HepG2 (cell line): ENCODE data around the gene ORC6. TPM values are rescaled to one million over a fixed set of nuclear protein-coding genes. Genes with fewer than 3 reads are reported as not detected.

Source experiments
- ASH2L ChIP-seq: fragments of 300-600, 200-600 bp; sonication (generic); IDR thresholded peaks from 2 replicates; pipeline ENCODE4 v1.7.0; 2017; ENCODE audit warnings: low read depth, mild to moderate bottlenecking, moderate library complexity, mixed read lengths, low read length; ENCODE audit not compliant: insufficient read length
- BRD4 ChIP-seq: sonication (generic); formaldehyde crosslinking; IDR thresholded peaks from 2 replicates; pipeline ENCODE4 v1.4.0; 2020; ENCODE audit warnings: missing genetic modification reagents
- CENPT ChIP-seq: sonication (generic); formaldehyde crosslinking; IDR thresholded peaks from 2 replicates; pipeline ENCODE4 v1.8.0; 2022; ENCODE audit warnings: low read depth, mild to moderate bottlenecking, moderate library complexity, missing genetic modification reagents
- CREB3 ChIP-seq: sonication (generic); formaldehyde crosslinking; IDR thresholded peaks from 2 replicates; pipeline ENCODE4 v1.5.0; 2020; ENCODE audit warnings: missing genetic modification reagents
- FOXC1 ChIP-seq: sonication (generic); formaldehyde crosslinking; IDR thresholded peaks from 2 replicates; pipeline ENCODE4 v1.8.0; 2022; ENCODE audit warnings: mild to moderate bottlenecking, missing genetic modification reagents, borderline replicate concordance
- HOXA3 ChIP-seq: sonication (generic); formaldehyde crosslinking; IDR thresholded peaks from 2 replicates; pipeline ENCODE4 v1.5.0; 2020; ENCODE audit warnings: missing genetic modification reagents
- IRX3 ChIP-seq: sonication (generic); formaldehyde crosslinking; IDR thresholded peaks from 2 replicates; pipeline ENCODE4 v1.8.1; 2023; ENCODE audit warnings: mild to moderate bottlenecking, low read depth, missing genetic modification reagents, borderline replicate concordance
- ISL2 ChIP-seq: sonication (generic); formaldehyde crosslinking; IDR thresholded peaks from 2 replicates; pipeline ENCODE4 v1.5.0; 2020; ENCODE audit warnings: missing genetic modification reagents
- KLF6 ChIP-seq: IDR thresholded peaks from 2 replicates; pipeline ENCODE4 v1.8.0; 2016; ENCODE audit warnings: missing biosample characterization, missing genetic modification reagents
- MAFF ChIP-seq: IDR thresholded peaks from 2 replicates; pipeline ENCODE4 v1.6.1; 2011; ENCODE audit warnings: low read depth, low read length, improper control_type of control experiment
- POLR2AphosphoS2 ChIP-seq: IDR thresholded peaks from 2 replicates; pipeline ENCODE4 v1.6.1; 2011; ENCODE audit warnings: low read depth, low read length, improper control_type of control experiment
- RXRA ChIP-seq: sonication (generic); formaldehyde crosslinking; IDR thresholded peaks from 2 replicates; pipeline ENCODE4 v1.5.1; 2020; ENCODE audit warnings: missing genetic modification reagents
- SATB2 ChIP-seq: sonication (generic); formaldehyde crosslinking; IDR thresholded peaks from 2 replicates; pipeline ENCODE4 v1.5.0; 2020; ENCODE audit warnings: missing genetic modification reagents
- SRSF1 ChIP-seq: fragments of 200-400 bp; formaldehyde crosslinking; optimal IDR thresholded peaks from 2 replicates; pipeline ENCODE3; 2017; ENCODE audit warnings: mild to moderate bottlenecking, low read depth, low read length, moderate library complexity
- TEF ChIP-seq: sonication (generic); formaldehyde crosslinking; IDR thresholded peaks from 2 replicates; pipeline ENCODE4 v1.5.0; 2020; ENCODE audit warnings: missing genetic modification reagents
- U2AF2 ChIP-seq: fragments of 200-400 bp; formaldehyde crosslinking; IDR thresholded peaks from 2 replicates; pipeline ENCODE4 v1.6.1; 2017; ENCODE audit warnings: low read depth, mild to moderate bottlenecking, low read length
- ZFP36L2 ChIP-seq: sonication (generic); formaldehyde crosslinking; IDR thresholded peaks from 2 replicates; pipeline ENCODE4 v1.4.0; 2020; ENCODE audit warnings: missing genetic modification reagents
- ZNF496 ChIP-seq: sonication (generic); formaldehyde crosslinking; IDR thresholded peaks from 2 replicates; pipeline ENCODE4 v1.8.1; 2023; ENCODE audit warnings: mild to moderate bottlenecking, moderate library complexity, missing genetic modification reagents; ENCODE audit not compliant: insufficient replicate concordance
- ZNF543 ChIP-seq: sonication (generic); formaldehyde crosslinking; IDR thresholded peaks from 2 replicates; pipeline ENCODE4 v1.4.0; 2020; ENCODE audit warnings: mild to moderate bottlenecking, missing genetic modification reagents
- ZNF572 ChIP-seq: sonication (generic); formaldehyde crosslinking; IDR thresholded peaks from 2 replicates; pipeline ENCODE4 v1.5.1; 2020; ENCODE audit warnings: mild to moderate bottlenecking, missing genetic modification reagents
- ZZZ3 ChIP-seq: sonication (generic); formaldehyde crosslinking; IDR thresholded peaks from 2 replicates; pipeline ENCODE4 v1.4.0; 2020; ENCODE audit warnings: missing genetic modification reagents, mild to moderate bottlenecking, borderline replicate concordance
- polyA plus RNA-seq, 8 experiments: library from polyadenylated mRNA; depleted of rRNA in 3 of 8; stranded (reverse) in 7 of 8; unstranded in 1 of 8; fragments of >200 nt; fragmentation: Illumina TruSeq in 4 of 8; extraction: Trizol in 4 of 8; gene quantifications; 2 replicates each; pipeline versions ENCODE4 v1.2.1 to v1.2.3, GENCODE V29; 2011 to 2016; ENCODE audit warnings: low read depth in 4 of 8, missing spikeins in 1 of 8, mixed read lengths in 1 of 8; ENCODE audit not compliant: insufficient read depth in 1 of 8
- total RNA-seq, 5 experiments: library from RNA; depleted of rRNA; stranded (reverse); fragments of >200 nt; fragmentation: Illumina TruSeq; extraction: Trizol; gene quantifications; 2 replicates each; pipeline ENCODE4 v1.2.3, GENCODE V29; 2016; ENCODE audit warnings: low read depth in 1 of 5
- TF ChIP-seq, protein P1 (sequence below): sonication (generic); formaldehyde crosslinking; conservative IDR thresholded peaks from 2 replicates; pipeline ENCODE4 v1.4.0; 2020; ENCODE audit warnings: missing genetic modification reagents
- TF ChIP-seq, protein P2 (sequence below): sonication (generic); formaldehyde crosslinking; IDR thresholded peaks from 2 replicates; pipeline ENCODE4 v1.4.0; 2020; ENCODE audit warnings: missing genetic modification reagents
- TF ChIP-seq, protein P3 (sequence below): IDR thresholded peaks from 2 replicates; pipeline ENCODE4 v1.6.1; 2016; ENCODE audit warnings: mild to moderate bottlenecking, missing biosample characterization, missing genetic modification reagents

ORC6 gene
- total and polyA plus RNA-seq, 2 of the 13 experiments (the other 11 are each of a cell fraction or from before 2014, with no cell fraction given), result 34.2 to 69.8 TPM

- TF ChIP-seq, protein P1, sequence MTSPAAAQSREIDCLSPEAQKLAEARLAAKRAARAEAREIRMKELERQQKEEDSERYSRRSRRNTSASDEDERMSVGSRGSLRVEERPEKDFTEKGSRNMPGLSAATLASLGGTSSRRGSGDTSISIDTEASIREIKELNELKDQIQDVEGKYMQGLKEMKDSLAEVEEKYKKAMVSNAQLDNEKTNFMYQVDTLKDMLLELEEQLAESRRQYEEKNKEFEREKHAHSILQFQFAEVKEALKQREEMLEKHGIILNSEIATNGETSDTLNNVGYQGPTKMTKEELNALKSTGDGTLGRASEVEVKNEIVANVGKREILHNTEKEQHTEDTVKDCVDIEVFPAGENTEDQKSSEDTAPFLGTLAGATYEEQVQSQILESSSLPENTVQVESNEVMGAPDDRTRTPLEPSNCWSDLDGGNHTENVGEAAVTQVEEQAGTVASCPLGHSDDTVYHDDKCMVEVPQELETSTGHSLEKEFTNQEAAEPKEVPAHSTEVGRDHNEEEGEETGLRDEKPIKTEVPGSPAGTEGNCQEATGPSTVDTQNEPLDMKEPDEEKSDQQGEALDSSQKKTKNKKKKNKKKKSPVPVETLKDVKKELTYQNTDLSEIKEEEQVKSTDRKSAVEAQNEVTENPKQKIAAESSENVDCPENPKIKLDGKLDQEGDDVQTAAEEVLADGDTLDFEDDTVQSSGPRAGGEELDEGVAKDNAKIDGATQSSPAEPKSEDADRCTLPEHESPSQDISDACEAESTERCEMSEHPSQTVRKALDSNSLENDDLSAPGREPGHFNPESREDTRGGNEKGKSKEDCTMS, result no peak
- TF ChIP-seq, protein P2, sequence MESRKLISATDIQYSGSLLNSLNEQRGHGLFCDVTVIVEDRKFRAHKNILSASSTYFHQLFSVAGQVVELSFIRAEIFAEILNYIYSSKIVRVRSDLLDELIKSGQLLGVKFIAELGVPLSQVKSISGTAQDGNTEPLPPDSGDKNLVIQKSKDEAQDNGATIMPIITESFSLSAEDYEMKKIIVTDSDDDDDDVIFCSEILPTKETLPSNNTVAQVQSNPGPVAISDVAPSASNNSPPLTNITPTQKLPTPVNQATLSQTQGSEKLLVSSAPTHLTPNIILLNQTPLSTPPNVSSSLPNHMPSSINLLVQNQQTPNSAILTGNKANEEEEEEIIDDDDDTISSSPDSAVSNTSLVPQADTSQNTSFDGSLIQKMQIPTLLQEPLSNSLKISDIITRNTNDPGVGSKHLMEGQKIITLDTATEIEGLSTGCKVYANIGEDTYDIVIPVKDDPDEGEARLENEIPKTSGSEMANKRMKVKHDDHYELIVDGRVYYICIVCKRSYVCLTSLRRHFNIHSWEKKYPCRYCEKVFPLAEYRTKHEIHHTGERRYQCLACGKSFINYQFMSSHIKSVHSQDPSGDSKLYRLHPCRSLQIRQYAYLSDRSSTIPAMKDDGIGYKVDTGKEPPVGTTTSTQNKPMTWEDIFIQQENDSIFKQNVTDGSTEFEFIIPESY (CRISPR knock-in tag), result no peak
- no peak for TF ChIP-seq SATB2
- peak; percentile 14 for TF ChIP-seq SRSF1
- no peak; the same call in 1 of the 2 replicates for TF ChIP-seq ZZZ3 (CRISPR knock-in tag)
- peak; percentile 78; the same call in 1 of the 2 replicates for TF ChIP-seq IRX3
- peak; percentile 6; the same call in 1 of the 2 replicates for TF ChIP-seq ISL2 (CRISPR knock-in tag)
- no peak for TF ChIP-seq FOXC1 (CRISPR knock-in tag)
- peak; percentile 78 for TF ChIP-seq RXRA (CRISPR knock-in tag)
- no peak for TF ChIP-seq ZNF496 (CRISPR knock-in tag)
- TF ChIP-seq, protein P3, sequence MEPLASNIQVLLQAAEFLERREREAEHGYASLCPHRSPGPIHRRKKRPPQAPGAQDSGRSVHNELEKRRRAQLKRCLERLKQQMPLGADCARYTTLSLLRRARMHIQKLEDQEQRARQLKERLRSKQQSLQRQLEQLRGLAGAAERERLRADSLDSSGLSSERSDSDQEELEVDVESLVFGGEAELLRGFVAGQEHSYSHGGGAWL, result no peak
- TF ChIP-seq CENPT (CRISPR knock-in tag), result no peak; the same call in 1 of the 2 replicates
- TF ChIP-seq ZNF543, result peak; percentile 89
- no peak for TF ChIP-seq U2AF2
- peak; percentile 67 for TF ChIP-seq BRD4 (CRISPR knock-in tag)
- TF ChIP-seq HOXA3 (CRISPR knock-in tag), result peak; percentile 28
- no peak for TF ChIP-seq CREB3 (CRISPR knock-in tag)
- TF ChIP-seq KLF6 (CRISPR knock-in tag), result no peak
- no peak for TF ChIP-seq ZFP36L2
- no peak for TF ChIP-seq TEF (CRISPR knock-in tag)
- TF ChIP-seq ASH2L, result no peak
- TF ChIP-seq POLR2AphosphoS2, result no peak
- no peak for TF ChIP-seq ZNF572 (CRISPR knock-in tag)
- TF ChIP-seq MAFF, result no peak
Measured at GRCh38 chr16:46689365-46690280, at the start of gene ORC6 (continued).
